Motor neuron (in vitro differentiated cells): ENCODE measurements around the gene BLOC1S4. TPM values are rescaled to one million over a fixed set of nuclear protein-coding genes. Genes with fewer than 3 reads are reported as not detected.
"Not testable (repeated sequence)": the region's sequence is repeated elsewhere in the genome, so short reads cannot be mapped to it uniquely, and the experiment has no call there.

Experiments used
- ATAC-seq, 8 experiments: fragments of 200-7000 bp; cut with Tn5 transposase; replicated peaks in 6 of 8; 2 replicates each; pipeline ENCODE4 v1.8.0; 2021; ENCODE audit warnings: mild to moderate bottlenecking in 8 of 8, moderate library complexity in 8 of 8
- H3K27ac ChIP-seq, 2 donors: fragments of 250-450 bp; sonication (Bioruptor Pico); 2 replicates each; pipeline ENCODE4 v1.9.0; 2021; ENCODE audit warnings: antibody characterized with exemption in 2 of 2, mild to moderate bottlenecking in 2 of 2, moderate library complexity in 1 of 2
- H3K4me1 ChIP-seq, 2 donors: fragments of 250-450 bp; sonication (Bioruptor Pico); replicated peaks in 1 of 2; 2 replicates each; pipeline ENCODE4 v1.6.1; 2021; ENCODE audit warnings: antibody characterized with exemption in 2 of 2, mild to moderate bottlenecking in 2 of 2, moderate library complexity in 1 of 2
- H3K4me3 ChIP-seq, 5 donors: fragments of 250-450 bp; sonication (Bioruptor Pico); 2 replicates each; pipeline ENCODE4 v1.9.0; 2021; ENCODE audit warnings: antibody characterized with exemption in 5 of 5, mild to moderate bottlenecking in 5 of 5, moderate library complexity in 4 of 5
- WGBS, 10 experiments: fragments of 450-650 bp; shearing (Covaris generic); methylation state at CpG; one replicate each; pipeline ENCODE4 v1.0.0; 2022; 5-methylcytosine and 5-hydroxymethylcytosine counted together
- in situ Hi-C, 9 experiments: fragments of 400-800 bp; cut with MboI; loops; one replicate each; pipeline ENCODE4 v1.15.0; 2021; ENCODE audit warnings: low sequenced_read_pairs in 9 of 9, low pct_unique_long_range_greater_than_20kb in 2 of 9; ENCODE audit not compliant: unreplicated experiment in 9 of 9
- total RNA-seq, 8 experiments: library from RNA; unstranded; fragments of 300-600 nt; gene quantifications; 2 replicates each; pipeline versions ENCODE4 v1.2.3 to v1.2.4, GENCODE V29; 2022

BLOC1S4 gene, protein sequence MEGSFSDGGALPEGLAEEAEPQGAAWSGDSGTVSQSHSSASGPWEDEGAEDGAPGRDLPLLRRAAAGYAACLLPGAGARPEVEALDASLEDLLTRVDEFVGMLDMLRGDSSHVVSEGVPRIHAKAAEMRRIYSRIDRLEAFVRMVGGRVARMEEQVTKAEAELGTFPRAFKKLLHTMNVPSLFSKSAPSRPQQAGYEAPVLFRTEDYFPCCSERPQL
- 10 to 100 TPM; 11.6 to 23.0 (median 14.6) TPM for total RNA-seq

DNA sequence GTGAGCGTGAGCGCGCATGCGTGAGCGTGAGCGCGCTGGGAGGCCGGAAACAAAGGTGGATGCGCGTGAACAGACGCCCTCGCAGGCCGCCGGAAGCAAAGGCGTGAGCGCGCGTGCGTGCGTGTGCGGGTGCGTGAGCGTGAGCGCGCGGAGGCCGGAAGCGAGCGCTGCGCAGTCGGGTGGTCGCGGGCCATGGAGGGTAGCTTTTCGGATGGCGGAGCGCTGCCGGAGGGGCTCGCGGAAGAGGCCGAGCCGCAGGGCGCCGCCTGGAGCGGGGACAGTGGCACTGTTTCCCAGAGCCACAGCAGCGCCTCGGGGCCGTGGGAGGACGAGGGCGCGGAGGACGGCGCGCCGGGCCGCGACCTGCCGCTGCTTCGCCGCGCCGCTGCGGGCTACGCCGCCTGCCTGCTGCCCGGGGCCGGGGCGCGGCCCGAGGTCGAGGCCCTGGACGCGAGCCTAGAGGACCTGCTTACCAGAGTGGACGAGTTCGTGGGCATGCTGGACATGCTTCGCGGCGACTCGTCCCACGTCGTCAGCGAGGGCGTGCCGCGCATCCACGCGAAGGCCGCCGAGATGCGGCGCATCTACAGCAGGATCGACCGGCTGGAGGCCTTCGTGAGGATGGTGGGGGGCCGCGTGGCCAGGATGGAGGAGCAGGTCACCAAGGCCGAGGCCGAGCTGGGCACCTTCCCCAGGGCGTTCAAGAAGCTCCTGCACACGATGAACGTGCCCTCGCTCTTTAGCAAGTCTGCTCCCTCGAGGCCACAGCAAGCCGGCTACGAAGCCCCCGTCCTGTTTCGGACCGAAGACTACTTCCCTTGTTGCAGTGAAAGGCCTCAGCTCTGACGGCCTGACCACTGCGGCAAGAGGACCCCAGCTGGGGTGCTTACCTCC is at the start of gene BLOC1S4:
BLOC1S4 (plus strand) TSS at position 157 of the 894 bp plus-strand sequence; CDS start at position 193, 36 bp downstream.
- WGBS, 10 experiments, result 0 to 4% (median 0%) methylated on average over 1 to 50 of the region's 109 CpGs; no CpG with 5 or more reads in 3 of the 10 experiments
- peaks cover 10 to 13% of the 10 kb centered on the region in 2 donors for H3K4me1 ChIP-seq
- peak within 1 kb of the TSS; percentile 83 to 91 for H3K27ac ChIP-seq
- peak within 1 kb of the TSS; percentile 59 to 73 (median 63) for H3K4me3 ChIP-seq
- in situ Hi-C loops, result loop anchor here in 6 of 9 experiments (25.0 kb wide), 4 partner anchors 171 to 371 kb away; partner anchors contain the start of genes GRPEL1 (in 3 of the 6) and TADA2B (in 1 of the 6)
- ATAC-seq, result peak; percentile 80 to 90 (median 83)

- in situ Hi-C loops, result no loop called here
- ATAC-seq, result no peak
- no peak overlapping the region for H3K27ac ChIP-seq
- no peak overlapping the region for H3K4me3 ChIP-seq
- peaks cover 4 to 6% of the 10 kb centered on the region in 2 donors for H3K4me1 ChIP-seq
- 66 to 100% (median 77%) methylated on average over 2 to 7 of the region's 11 CpGs; no CpG with 5 or more reads in 7 of the 10 experiments for WGBS, 10 experiments
Measured at GRCh38 chr4:6668391-6668790, 47.6 kb upstream of the BLOC1S4 start.

DNA sequence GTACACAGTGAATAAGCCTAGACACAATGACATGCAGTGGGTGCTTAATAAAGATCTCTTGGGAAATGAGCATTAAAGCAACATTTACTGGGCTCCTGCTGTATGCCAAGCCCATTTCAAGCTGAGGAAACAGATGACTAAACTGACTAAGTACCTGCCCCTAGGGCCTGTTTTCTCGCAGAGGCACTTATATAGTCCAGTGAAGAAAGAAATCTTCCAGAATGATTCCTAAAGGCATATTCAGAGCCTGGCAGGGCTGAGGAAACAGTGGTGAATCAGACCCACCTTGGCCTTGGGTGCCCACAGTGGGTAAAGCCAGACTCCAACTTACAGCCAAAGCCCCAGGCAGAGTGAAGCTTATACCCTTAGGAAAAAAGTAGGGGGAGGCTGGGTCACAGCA is 44.3 kb upstream of the BLOC1S4 start:
- H3K4me1 ChIP-seq, result peaks cover 15 to 24% of the 10 kb centered on the region in 2 donors
- ATAC-seq, result no peak
- in situ Hi-C loops, result no loop called here
- 60 to 100% (median 93%) methylated on average over 1 of the region's 1 CpG; no CpG with 5 or more reads in 2 of the 10 experiments for WGBS, 10 experiments
- H3K27ac ChIP-seq, result no peak overlapping the region
- no peak overlapping the region for H3K4me3 ChIP-seq

DNA sequence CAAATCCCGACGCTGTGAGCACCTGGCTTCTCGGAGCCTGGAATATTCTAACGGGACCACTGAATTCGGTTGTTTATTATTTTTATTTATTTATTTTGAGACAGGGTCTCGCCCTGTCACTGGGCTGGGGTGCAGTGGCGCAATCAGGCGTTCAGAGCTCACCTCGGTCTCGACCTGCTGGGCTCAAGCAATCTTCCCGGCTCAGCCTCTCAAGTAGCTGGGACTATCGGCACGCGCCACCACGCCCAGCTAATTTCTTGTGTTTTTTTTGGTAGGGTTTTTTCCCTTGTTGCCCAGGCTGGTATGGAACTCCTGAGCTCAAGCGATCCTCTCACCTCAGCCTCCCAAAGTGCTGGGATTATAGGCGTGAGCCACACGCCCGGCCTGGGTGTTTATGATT is 43.8 kb upstream of the BLOC1S4 start:
- 91 to 100% (median 94%) methylated on average over 1 to 12 of the region's 19 CpGs; no CpG with 5 or more reads in 2 of the 10 experiments for WGBS, 10 experiments
- in situ Hi-C loops, result no loop called here
- ATAC-seq, result no peak
- Histone ChIP-seq H3K4me3 (no peak overlapping the region), H3K4me1 (peaks cover 15 to 29% of the 10 kb centered on the region in 2 donors), H3K27ac (no peak overlapping the region)

GRCh38 chr4:6672541-6673190 is 43.3 kb upstream of the BLOC1S4 start:
- 100% methylated on average over 1 of the region's 34 CpGs; no CpG with 5 or more reads in 8 of the 10 experiments for WGBS, 10 experiments
- H3K4me3 ChIP-seq, result peak overlapping the region in 3 of 5 donors; percentile 50 to 63 (median 55)
- ATAC-seq, in situ Hi-C loops: not testable (repeated sequence)
- peak overlapping the region in 1 of 2 donors; percentile 83 for H3K27ac ChIP-seq
- peaks cover 15 to 29% of the 10 kb centered on the region in 2 donors for H3K4me1 ChIP-seq

GRCh38 chr4:6673191-6673659 is 42.7 kb upstream of the BLOC1S4 start:
- H3K27ac ChIP-seq, result peak overlapping the region; percentile 58 to 83
- peak; percentile 1 to 65 (median 47) for ATAC-seq
- H3K4me3 ChIP-seq, result peak overlapping the region; percentile 48 to 63 (median 55)
- H3K4me1 ChIP-seq, result peaks cover 15 to 29% of the 10 kb centered on the region in 2 donors
- WGBS, 10 experiments, result 15 to 70% (median 58%) methylated on average over 1 to 4 of the region's 14 CpGs; no CpG with 5 or more reads in 5 of the 10 experiments
- in situ Hi-C loops, result not testable (repeated sequence)

DNA sequence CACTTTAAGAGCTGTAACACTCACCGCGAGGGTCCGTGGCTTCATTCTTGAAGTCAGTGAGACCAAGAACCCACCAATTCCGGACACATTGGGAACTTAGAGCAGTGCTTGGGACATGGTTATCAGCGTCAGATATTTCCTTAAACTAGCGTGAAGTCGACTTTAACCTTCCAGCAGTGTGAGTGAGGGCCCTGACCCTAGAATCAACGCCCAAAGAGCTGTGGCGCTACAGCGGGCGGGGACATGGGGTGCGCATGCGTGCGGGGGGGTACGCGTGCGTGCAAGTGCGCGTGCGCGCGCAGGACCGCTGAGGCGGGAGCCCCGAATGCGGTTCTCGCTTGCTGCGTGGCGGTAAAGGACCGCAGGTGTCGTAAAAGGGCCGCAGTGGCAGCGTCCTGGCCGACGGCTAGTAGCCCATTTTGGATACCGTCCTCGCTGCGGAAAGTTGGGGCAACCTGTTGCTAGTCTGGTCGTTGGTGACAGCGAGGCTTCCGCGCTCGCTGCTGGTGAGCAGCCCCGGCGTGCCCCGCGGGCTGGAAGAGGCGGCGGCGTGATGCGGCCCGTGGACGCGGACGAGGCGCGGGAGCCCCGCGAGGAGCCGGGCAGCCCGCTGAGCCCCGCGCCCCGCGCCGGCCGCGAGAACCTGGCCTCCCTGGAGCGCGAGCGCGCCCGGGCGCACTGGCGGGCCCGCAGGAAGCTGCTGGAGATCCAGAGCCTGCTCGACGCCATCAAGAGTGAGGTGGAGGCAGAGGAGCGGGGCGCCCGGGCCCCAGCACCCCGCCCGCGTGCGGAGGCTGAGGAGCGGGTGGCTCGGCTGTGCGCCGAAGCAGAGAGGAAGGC is 42.1 kb upstream of the BLOC1S4 start:
- in situ Hi-C loops, result no loop called here
- peak; percentile 77 to 91 (median 86) for ATAC-seq
- peaks cover 15 to 29% of the 10 kb centered on the region in 2 donors for H3K4me1 ChIP-seq
- 0 to 8% (median 4%) methylated on average over 1 to 16 of the region's 89 CpGs; no CpG with 5 or more reads in 7 of the 10 experiments for WGBS, 10 experiments
- H3K27ac ChIP-seq, result peak overlapping the region; percentile 58 to 83
- H3K4me3 ChIP-seq, result peak overlapping the region; percentile 48 to 63 (median 55)

DNA sequence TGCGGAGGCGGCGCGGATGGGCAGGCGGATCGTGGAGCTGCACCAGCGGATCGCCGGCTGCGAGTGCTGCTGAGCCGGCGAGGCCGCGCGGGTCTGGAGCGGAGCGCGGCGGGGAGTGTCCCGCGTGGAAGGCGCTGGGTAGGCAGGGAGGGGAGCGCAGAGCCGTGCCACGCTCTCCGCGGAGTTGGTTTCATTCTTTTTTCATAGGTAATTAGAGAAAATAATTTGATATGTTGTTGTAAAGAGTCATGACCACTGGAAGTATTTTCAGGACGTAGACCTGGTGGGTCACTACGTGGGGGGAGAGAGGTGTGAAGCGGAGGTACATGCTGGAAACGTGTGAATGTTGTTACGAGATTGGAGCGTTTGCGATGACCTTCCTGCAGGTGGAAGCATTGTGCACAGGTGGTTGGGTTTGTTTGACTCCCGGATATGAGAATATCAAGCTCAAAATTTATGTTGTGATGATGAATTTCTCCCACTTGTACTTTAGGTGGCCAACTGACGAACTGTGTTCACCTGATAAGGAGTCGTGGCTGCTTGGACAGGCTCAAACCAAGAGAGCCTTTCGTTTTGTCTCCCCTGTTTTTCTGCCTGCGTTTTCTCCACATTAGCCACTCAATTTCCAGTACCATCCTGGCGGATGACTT is 41.3 kb upstream of the BLOC1S4 start:
- Histone ChIP-seq H3K4me3 (peak overlapping the region; percentile 48 to 63 (median 55)), H3K27ac (peak overlapping the region; percentile 1 to 78), H3K4me1 (peaks cover 15 to 29% of the 10 kb centered on the region in 2 donors)
- peak; percentile 3 to 16 (median 9) for ATAC-seq
- WGBS, 10 experiments, result 4 to 100% (median 18%) methylated on average over 1 to 22 of the region's 40 CpGs; no CpG with 5 or more reads in 1 of the 10 experiments
- in situ Hi-C loops, result no loop called here

- no peak for ATAC-seq
- Histone ChIP-seq H3K27ac (no peak overlapping the region), H3K4me3 (no peak overlapping the region), H3K4me1 (peaks cover 15 to 29% of the 10 kb centered on the region in 2 donors)
- WGBS, 10 experiments, result 29 to 100% (median 85%) methylated on average over 1 to 7 of the region's 21 CpGs; no CpG with 5 or more reads in 3 of the 10 experiments
- in situ Hi-C loops, result no loop called here
Measured at GRCh38 chr4:6676722-6677558, 39.0 kb upstream of the BLOC1S4 start.

- Histone ChIP-seq H3K4me1 (peaks cover 5 to 16% of the 10 kb centered on the region in 2 donors), H3K27ac (no peak overlapping the region), H3K4me3 (no peak overlapping the region)
- in situ Hi-C loops, result no loop called here
- ATAC-seq, result peak in 1 of 8 experiments; percentile 20
- 94 to 100% (median 100%) methylated on average over 1 to 3 of the region's 10 CpGs; no CpG with 5 or more reads in 3 of the 10 experiments for WGBS, 10 experiments
Measured at GRCh38 chr4:6680372-6681034, 35.5 kb upstream of the BLOC1S4 start.
